GM23338 (cell line): ENCODE results near the gene IL1F10. TPM values are rescaled to one million over a fixed set of nuclear protein-coding genes. Genes with fewer than 3 reads are reported as not detected.

Source experiments
- ATAC-seq: fragments of 200-7000 bp; cut with Tn5 transposase; 3 replicates; pipeline ENCODE4 v1.9.1; 2020
- DNase-seq: peaks from one replicate; pipeline ENCODE4 v3.0.0-alpha.2; 2015; ENCODE audit warnings: low spot score
- H2AFZ ChIP-seq: fragments of 200-600 bp; sonication (generic); 2 replicates; pipeline ENCODE4 v1.8.0; 2016; ENCODE audit warnings: antibody characterized with exemption, mild to moderate bottlenecking, moderate library complexity
- H3F3A ChIP-seq: fragments of 200-600 bp; sonication (generic); replicated peaks from 2 replicates; pipeline ENCODE4 v1.8.0; 2017; ENCODE audit warnings: antibody characterized with exemption, mixed run types, low read depth
- H3K27ac ChIP-seq: fragments of 200-600 bp; sonication (generic); 2 replicates; pipeline ENCODE4 v1.6.1; 2016; ENCODE audit warnings: low read depth
- H3K27me3 ChIP-seq: fragments of 200-600 bp; sonication (generic); 2 replicates; pipeline ENCODE4 v1.8.0; 2016; ENCODE audit warnings: mild to moderate bottlenecking, mixed run types, moderate library complexity; ENCODE audit not compliant: insufficient read depth
- H3K36me3 ChIP-seq: fragments of 200-600 bp; sonication (generic); 2 replicates; pipeline ENCODE4 v1.8.0; 2016; ENCODE audit warnings: mild to moderate bottlenecking; ENCODE audit not compliant: insufficient read depth
- H3K4me1 ChIP-seq: fragments of 200-600 bp; sonication (generic); 2 replicates; pipeline ENCODE4 v1.8.0; 2016; ENCODE audit warnings: mild to moderate bottlenecking, moderate library complexity; ENCODE audit not compliant: insufficient read depth
- H3K4me2 ChIP-seq: fragments of 200-600 bp; sonication (generic); 2 replicates; pipeline ENCODE4 v1.7.1; 2017; ENCODE audit warnings: mixed run types
- H3K4me3 ChIP-seq: fragments of 200-600 bp; sonication (generic); 2 replicates; pipeline ENCODE4 v1.6.1; 2016; ENCODE audit warnings: mixed run types
- H3K79me2 ChIP-seq: fragments of 200-600 bp; sonication (generic); replicated peaks from 2 replicates; pipeline ENCODE4 v1.8.0; 2017; ENCODE audit warnings: mild to moderate bottlenecking; ENCODE audit not compliant: insufficient read depth
- H3K9me2 ChIP-seq: fragments of 200-600 bp; sonication (generic); 2 replicates; pipeline ENCODE4 v1.8.0; 2017; ENCODE audit not compliant: insufficient read depth
- H4K20me1 ChIP-seq: fragments of 200-600 bp; sonication (generic); replicated peaks from 2 replicates; pipeline ENCODE4 v1.8.0; 2017; ENCODE audit warnings: mild to moderate bottlenecking; ENCODE audit not compliant: insufficient read depth
- H3K27ac Mint-ChIP-seq: 2 replicates; pipeline ENCODE4 v1.8.0; 2020; ENCODE audit warnings: inconsistent platforms, mild to moderate bottlenecking, moderate library complexity, mixed read lengths
- H3K27me3 Mint-ChIP-seq: 3 replicates; pipeline ENCODE4 v1.8.0; 2022; ENCODE audit warnings: low read depth, mild to moderate bottlenecking, moderate library complexity, mixed read lengths, inconsistent platforms; ENCODE audit not compliant: insufficient read depth, poor library complexity
- H3K36me3 Mint-ChIP-seq: 3 replicates; pipeline ENCODE4 v1.8.0; 2021; ENCODE audit warnings: low read depth, mild to moderate bottlenecking, inconsistent platforms, moderate library complexity, mixed read lengths
- H3K4me1 Mint-ChIP-seq: 3 replicates; pipeline ENCODE4 v1.8.0; 2020; ENCODE audit warnings: mild to moderate bottlenecking, inconsistent platforms, mixed read lengths
- H3K4me3 Mint-ChIP-seq: 3 replicates; pipeline ENCODE4 v1.8.0; 2021; ENCODE audit warnings: moderate library complexity, mild to moderate bottlenecking, inconsistent platforms, mixed read lengths
- H3K9me3 Mint-ChIP-seq: 3 replicates; pipeline ENCODE4 v1.8.0; 2020; ENCODE audit warnings: moderate library complexity, mild to moderate bottlenecking, inconsistent platforms, mixed read lengths
- CREB1 ChIP-seq: fragments of 250-450 bp; sonication (Bioruptor Pico); IDR thresholded peaks from 2 replicates; pipeline ENCODE4 v1.5.0; 2020; ENCODE audit warnings: low read depth, mild to moderate bottlenecking, moderate library complexity
- CTCF ChIP-seq, 2 experiments: fragments of 200-600 bp in 1 of 2; sonication (generic) in 1 of 2; conservative IDR thresholded peaks; 2 replicates each; pipeline versions ENCODE4 v1.5.1 to v1.6.1; 2016 to 2017; ENCODE audit warnings: antibody characterized with exemption in 2 of 2, low read depth in 2 of 2, mild to moderate bottlenecking in 2 of 2, moderate library complexity in 1 of 2
- ETS1 ChIP-seq: IDR thresholded peaks from 2 replicates; pipeline ENCODE4 v1.6.1; 2016; ENCODE audit warnings: antibody characterized with exemption
- EZH2 ChIP-seq: fragments of 200-600 bp; sonication (generic); IDR thresholded peaks from one replicate; pipeline ENCODE4 v1.8.0; 2017; ENCODE audit warnings: antibody characterized with exemption, mild to moderate bottlenecking, low read depth; ENCODE audit not compliant: unreplicated experiment
- EZH2phosphoT487 ChIP-seq: fragments of 200-600 bp; sonication (generic); IDR thresholded peaks from one replicate; pipeline ENCODE4 v1.8.1; 2018; ENCODE audit warnings: antibody characterized with exemption; ENCODE audit not compliant: unreplicated experiment
- JUNB ChIP-seq: IDR thresholded peaks from one replicate; pipeline ENCODE4 v1.6.1; 2016; ENCODE audit warnings: antibody characterized with exemption; ENCODE audit not compliant: unreplicated experiment
- NANOG ChIP-seq: IDR thresholded peaks from 2 replicates; pipeline ENCODE4 v1.6.1; 2016; ENCODE audit warnings: antibody characterized with exemption, borderline replicate concordance
- POLR2AphosphoS5 ChIP-seq: IDR thresholded peaks from 2 replicates; pipeline ENCODE4 v1.6.1; 2016; ENCODE audit warnings: antibody characterized with exemption, low read depth
- REST ChIP-seq: IDR thresholded peaks from one replicate; pipeline ENCODE4 v1.6.1; 2018; ENCODE audit warnings: antibody characterized with exemption; ENCODE audit not compliant: unreplicated experiment
- STAT1 ChIP-seq: IDR thresholded peaks from one replicate; pipeline ENCODE4 v1.6.1; 2016; ENCODE audit warnings: antibody characterized with exemption; ENCODE audit not compliant: unreplicated experiment
- ZNF114 ChIP-seq: fragments of 250-450 bp; sonication (Bioruptor Pico); IDR thresholded peaks from 2 replicates; pipeline ENCODE4 v1.5.0; 2020; ENCODE audit warnings: mild to moderate bottlenecking, moderate library complexity
- ZNF331 ChIP-seq: fragments of 250-450 bp; sonication (Bioruptor Pico); IDR thresholded peaks from 2 replicates; pipeline ENCODE4 v1.5.0; 2020; ENCODE audit warnings: low read depth, mild to moderate bottlenecking, moderate library complexity
- ZNF462 ChIP-seq: fragments of 250-450 bp; sonication (Bioruptor Pico); IDR thresholded peaks from 2 replicates; pipeline ENCODE4 v1.5.0; 2020; ENCODE audit warnings: mild to moderate bottlenecking, moderate library complexity
- polyA plus RNA-seq: library from polyadenylated mRNA; unstranded; fragments of >200 nt; fragmentation: Nextera tagmentation; extraction: Ambion mirVana; gene quantifications from 2 replicates; pipeline ENCODE4 v1.2.1, GENCODE V29; 2016
- total RNA-seq: library from RNA; depleted of rRNA; stranded (reverse); fragments of >200 nt; shearing (Covaris generic); gene quantifications from 2 replicates; pipeline ENCODE4 v1.2.3, GENCODE V29; 2014

IL1F10 gene
- total and polyA plus RNA-seq, 2 experiments from 2014 or later, result not detected

GRCh38 chr2:113120861-113121260 is 53.1 kb downstream of the IL1F10 start:
- no peak for DNase-seq
- Histone ChIP-seq H4K20me1 (no peaks in the 10 kb centered on the region), H3K27me3 (no peaks in the 10 kb centered on the region), H3K4me1 (no peaks in the 10 kb centered on the region), H3K9me2 (peaks cover under 1% of the 10 kb centered on the region; the same call in 1 of the 2 replicates), H3K79me2 (no peaks in the 10 kb centered on the region), H3F3A (no peaks in the 10 kb centered on the region), H3K4me2 (no peak overlapping the region), H3K4me3 (no peak overlapping the region), H3K36me3 (no peaks in the 10 kb centered on the region), H3K27ac (no peak overlapping the region), H2AFZ (no peak overlapping the region)
- no peaks in the 10 kb centered on the region for H3K9me3 Mint-ChIP-seq
- no peak for TF ChIP-seq STAT1
- no peak for TF ChIP-seq JUNB
- TF ChIP-seq CREB1, result no peak
- no peak for TF ChIP-seq EZH2
- no peak for TF ChIP-seq ETS1
- no peak for TF ChIP-seq ZNF462 (CRISPR knock-in tag)
- no peak for TF ChIP-seq CTCF (conservative IDR thresholded peaks at IDR 0.05; ENCODE audit: low read depth in 2 of 2)
- TF ChIP-seq EZH2phosphoT487, result no peak
- no peak for TF ChIP-seq ZNF331
- TF ChIP-seq NANOG, result no peak
- no peak for TF ChIP-seq REST
- TF ChIP-seq ZNF114 (CRISPR knock-in tag), result no peak
- no peak for TF ChIP-seq POLR2AphosphoS5
- H3K27ac Mint-ChIP-seq, result no peak overlapping the region
- H3K4me3 Mint-ChIP-seq, result no peak overlapping the region
- no peak for ATAC-seq
- no peaks in the 10 kb centered on the region for H3K36me3 Mint-ChIP-seq
- peaks cover 3% of the 10 kb centered on the region for H3K27me3 Mint-ChIP-seq
- no peaks in the 10 kb centered on the region for H3K4me1 Mint-ChIP-seq
